Endothelial cell of umbilical vein (primary cell): ENCODE measurements around the gene ATP8A2. TPM values are rescaled to one million over a fixed set of nuclear protein-coding genes. Genes with fewer than 3 reads are reported as not detected.

ENCODE experiments used
- BruUV-seq: library from RNA; stranded (reverse); fragments of 400-500 nt; replicated peaks from 2 replicates; lab custom pipeline; 2021; lab: Mats Ljungman, UMichigan
- CTCF ChIA-PET: fragments of 300-600, 350-600 bp; sonication (Branson Sonifier 250); formaldehyde crosslinking; loops from one replicate; lab custom pipeline; 2021; ENCODE audit warnings: antibody characterized with exemption, inconsistent platforms; lab: Charles Lee
- POLR2A ChIA-PET: fragments of 300-600, 350-600 bp; sonication (Branson Sonifier 250); formaldehyde crosslinking; loops from one replicate; lab custom pipeline; 2021; ENCODE audit warnings: antibody characterized with exemption, inconsistent platforms; lab: Charles Lee
- DNase-seq: peaks from one replicate; pipeline ENCODE4 v3.0.0-alpha.2; 2011; ENCODE audit warnings: low read depth, low spot score
- FAIRE-seq: peaks from 2 replicates; lab custom pipeline; 2011; peaks lifted over from hg19 to GRCh38; lab: Jason Lieb, UNC
- H2AFZ ChIP-seq: 2 replicates; pipeline ENCODE4 v1.6.0; 2012; ENCODE audit warnings: low read depth, low read length, control low read depth, inconsistent platforms
- H3K27ac ChIP-seq: 2 replicates; pipeline ENCODE4 v1.5.1; 2011; ENCODE audit warnings: low read depth, mild to moderate bottlenecking, control low read depth, low read length, moderate library complexity; ENCODE audit not compliant: insufficient read depth
- H3K27me3 ChIP-seq, 2 experiments: 2 replicates each; pipeline versions ENCODE4 v1.6.0 to v1.6.1; 2011; ENCODE audit warnings: low read length in 2 of 2, mixed read lengths in 1 of 2; ENCODE audit not compliant: control insufficient read depth in 2 of 2, insufficient read depth in 2 of 2
- H3K36me3 ChIP-seq, 2 experiments: 2 replicates in 1 of 2; 3 replicates in 1 of 2; pipeline ENCODE4 v1.5.1; 2011; ENCODE audit warnings: low read length in 2 of 2, mild to moderate bottlenecking in 1 of 2, moderate library complexity in 1 of 2; ENCODE audit not compliant: control insufficient read depth in 2 of 2, insufficient read depth in 2 of 2; ENCODE audit errors: extremely low read depth in 1 of 2
- H3K4me1 ChIP-seq: 3 replicates; pipeline ENCODE4 v1.5.1; 2011; ENCODE audit warnings: mild to moderate bottlenecking, low read length; ENCODE audit not compliant: control insufficient read depth, insufficient read depth; ENCODE audit errors: extremely low read depth
- H3K4me2 ChIP-seq: 2 replicates; pipeline ENCODE4 v1.6.1; 2011; ENCODE audit warnings: low read length, control low read depth, mixed read lengths; ENCODE audit not compliant: insufficient read depth
- H3K4me3 ChIP-seq, 3 experiments: fragments of 200-600 bp in 1 of 3; sonication (generic), shearing (Covaris generic) in 1 of 3; replicated peaks in 1 of 3; 2 replicates each; pipeline ENCODE4 v1.5.1; 2011 to 2016; ENCODE audit warnings: control low read depth in 3 of 3, low read length in 3 of 3, mild to moderate bottlenecking in 2 of 3, inconsistent platforms in 1 of 3, low read depth in 1 of 3, moderate library complexity in 1 of 3; ENCODE audit not compliant: insufficient read depth in 1 of 3
- H3K79me2 ChIP-seq: 2 replicates; pipeline ENCODE4 v1.6.0; 2012; ENCODE audit warnings: low read length, inconsistent platforms; ENCODE audit not compliant: control insufficient read depth, insufficient read depth
- H3K9ac ChIP-seq: replicated peaks from 2 replicates; pipeline ENCODE3; 2011; ENCODE audit warnings: low read length, control low read depth; ENCODE audit not compliant: insufficient read depth; ENCODE audit errors: extremely low read depth
- H3K9me1 ChIP-seq: replicated peaks from 3 replicates; pipeline ENCODE4 v1.6.0; 2011; ENCODE audit warnings: mild to moderate bottlenecking, low read length; ENCODE audit not compliant: control insufficient read depth, insufficient read depth; ENCODE audit errors: extremely low read depth
- H3K9me3 ChIP-seq: replicated peaks from 2 replicates; pipeline ENCODE4 v1.5.1; 2012; ENCODE audit warnings: low read length, inconsistent platforms; ENCODE audit not compliant: control insufficient read depth, insufficient read depth
- H4K20me1 ChIP-seq: replicated peaks from 2 replicates; pipeline ENCODE3; 2011; ENCODE audit warnings: mild to moderate bottlenecking, low read length; ENCODE audit not compliant: control insufficient read depth, insufficient read depth; ENCODE audit errors: extremely low read depth
- CTCF ChIP-seq, 2 donors: IDR thresholded peaks; 1 replicate in 1 of 2; 2 replicates in 1 of 2; pipeline ENCODE4 v1.5.1; 2011; ENCODE audit warnings: low read length in 2 of 2, mild to moderate bottlenecking in 2 of 2, moderate library complexity in 2 of 2, control low read depth in 1 of 2, inconsistent platforms in 1 of 2, low read depth in 1 of 2; ENCODE audit not compliant: insufficient read depth in 1 of 2; ENCODE audit errors: extremely low read depth in 1 of 2
- EZH2 ChIP-seq: IDR thresholded peaks from 2 replicates; pipeline ENCODE4 v1.6.1; 2012; ENCODE audit warnings: borderline replicate concordance, low read depth, mild to moderate bottlenecking, moderate library complexity, low read length, inconsistent platforms; ENCODE audit not compliant: severe bottlenecking
- FOS ChIP-seq: IDR thresholded peaks from 2 replicates; pipeline ENCODE4 v1.6.1; 2011; ENCODE audit warnings: mild to moderate bottlenecking, low read length, moderate library complexity, borderline replicate concordance; ENCODE audit not compliant: insufficient read depth
- GATA2 ChIP-seq: IDR thresholded peaks from 2 replicates; pipeline ENCODE4 v1.7.0; 2011; ENCODE audit warnings: low read depth, mild to moderate bottlenecking, moderate library complexity, mixed read lengths, low read length; ENCODE audit not compliant: insufficient read length, insufficient read depth
- JUN ChIP-seq: IDR thresholded peaks from 2 replicates; pipeline ENCODE4 v1.6.1; 2011; ENCODE audit warnings: borderline replicate concordance, low read depth; ENCODE audit not compliant: insufficient read length, insufficient read depth
- MAX ChIP-seq: IDR thresholded peaks from 2 replicates; pipeline ENCODE4 v1.6.1; 2011; ENCODE audit not compliant: insufficient read depth, insufficient read length
- MYC ChIP-seq: IDR thresholded peaks from one replicate; pipeline ENCODE4 v1.6.1; 2011; ENCODE audit warnings: mild to moderate bottlenecking, low read depth, low read length
- POLR2A ChIP-seq: IDR thresholded peaks from 2 replicates; pipeline ENCODE4 v1.6.1; 2012; ENCODE audit warnings: low read depth, mild to moderate bottlenecking, control low read depth, low read length
- POLR2AphosphoS5 ChIP-seq: IDR thresholded peaks from 2 replicates; pipeline ENCODE4 v1.6.1; 2012; ENCODE audit warnings: low read depth, mild to moderate bottlenecking, control low read depth, low read length, moderate library complexity; ENCODE audit not compliant: insufficient read depth
- dilution Hi-C: fragments of 300-500 bp; cut with MboI; formaldehyde crosslinking; loops from one replicate; pipeline ENCODE4 v1.15.0; 2019; ENCODE audit warnings: low sequenced_read_pairs; ENCODE audit not compliant: extremely low pct_ligation_motif_present
- intact Hi-C: fragments of 100-400 bp; cut with micrococcal nuclease; formaldehyde crosslinking; loops from one replicate; pipeline ENCODE4 v1.10.0; 2022
- polyA plus RNA-seq, 4 experiments: library from polyadenylated mRNA; depleted of rRNA in 3 of 4; stranded (reverse) in 3 of 4; unstranded in 1 of 4; fragments of >200 nt; gene quantifications; 2 replicates each; pipeline versions ENCODE4 v1.2.1 to v1.2.3, GENCODE V29; 2011 to 2012; ENCODE audit warnings: missing spikeins in 1 of 4
- total RNA-seq: library from RNA; stranded (reverse); gene quantifications from 2 replicates; pipeline ENCODE4 v1.2.3, GENCODE V29; 2021

ATP8A2 gene
- total and polyA plus RNA-seq, 2 donors (not counting 3 experiments of a cell fraction or from before 2014, with no cell fraction given): 0.11 to 0.49 TPM

GRCh38 chr13:25864116-25864515 is 492.3 kb downstream of the ATP8A2 start:
- no peak for TF ChIP-seq MYC
- TF ChIP-seq JUN: no peak
- no peak for TF ChIP-seq CTCF (IDR thresholded peaks at IDR 0.05; ENCODE audit: extremely low read depth in 1 of 2, insufficient read depth in 1 of 2, low read depth in 1 of 2, low read length in 2 of 2)
- TF ChIP-seq FOS: no peak
- no peak for TF ChIP-seq GATA2
- no peak for TF ChIP-seq MAX
- TF ChIP-seq EZH2: no peak
- no peak for TF ChIP-seq POLR2A
- no peak for TF ChIP-seq POLR2AphosphoS5
- Histone ChIP-seq H3K9me1 (no peaks in the 10 kb centered on the region), H4K20me1 (no peaks in the 10 kb centered on the region), H3K79me2 (no peaks in the 10 kb centered on the region), H3K4me1 (no peaks in the 10 kb centered on the region), H3K27ac (no peak overlapping the region), H3K4me2 (no peak overlapping the region), H3K9me3 (no peaks in the 10 kb centered on the region), H2AFZ (no peak overlapping the region), H3K4me3 (no peak overlapping the region), H3K9ac (no peak overlapping the region), H3K36me3 (no peaks in the 10 kb centered on the region), H3K27me3 (peaks cover 4% of the 10 kb centered on the region in 2 experiments)
- ChIA-PET POLR2A (no interaction called here), CTCF (no interaction called here)
- DNase-seq: no peak
- no peak for FAIRE-seq
- dilution Hi-C loops: no loop called here
- intact Hi-C loops: no loop called here
- BruUV-seq: no TSS peak
